ENCODE data around the gene YBX1.

- TF ChIP-seq REST (IDR thresholded peaks at IDR 0.05; ENCODE audit: insufficient read depth in 1 of 2, low read depth in 2 of 2, low read length in 2 of 2) (no peak), POLR2AphosphoS5 (IDR thresholded peaks at IDR 0.05; ENCODE audit: low read depth, low read length) (no peak), TAF1 (IDR thresholded peaks at IDR 0.05; ENCODE audit: borderline replicate concordance, insufficient read depth, low read length) (no peak), SIN3A (IDR thresholded peaks at IDR 0.05; ENCODE audit: borderline replicate concordance, insufficient read depth, low read length) (no peak)
These were observed 58.8 kb downstream of the YBX1 start for GRCh38 chr1:42740851-42741580.
